Cardiac muscle cell (in vitro differentiated cells and primary cell): ENCODE data around the gene NIPAL4. TPM values are rescaled to one million over a fixed set of nuclear protein-coding genes. Genes with fewer than 3 reads are reported as not detected.

Experiments used
- DNase-seq, 2 donors: peaks; one replicate each; pipeline versions ENCODE4 v3.0.0 to v3.0.0-alpha.2; 2010 to 2017; ENCODE audit warnings: low read depth in 1 of 2, low spot score in 1 of 2
- H3K27ac ChIP-seq: fragments of 200-600 bp; sonication (generic); 2 replicates; pipeline ENCODE4 v1.5.1; 2016
- H3K27me3 ChIP-seq: fragments of 200-600 bp; sonication (generic); 2 replicates; pipeline ENCODE4 v1.6.0; 2016; ENCODE audit warnings: control low read depth
- H3K36me3 ChIP-seq: fragments of 200-600 bp; sonication (generic); 2 replicates; pipeline ENCODE4 v1.5.1; 2016; ENCODE audit warnings: control low read depth
- H3K4me1 ChIP-seq: fragments of 200-600 bp; sonication (generic); 2 replicates; pipeline ENCODE4 v1.8.1; 2017; ENCODE audit warnings: low read depth, mild to moderate bottlenecking, mixed run types
- H3K4me3 ChIP-seq: fragments of 200-600 bp; sonication (generic); 2 replicates; pipeline ENCODE4 v1.5.1; 2016; ENCODE audit warnings: mild to moderate bottlenecking
- H3K9me3 ChIP-seq: fragments of 200-600 bp; sonication (generic); 2 replicates; pipeline ENCODE4 v1.5.1; 2017; ENCODE audit warnings: low read depth, mild to moderate bottlenecking, control low read depth
- polyA plus RNA-seq: library from polyadenylated mRNA; unstranded; fragments of >200 nt; fragmentation: Nextera tagmentation; extraction: Ambion mirVana; gene quantifications from 2 replicates; pipeline ENCODE4 v1.2.1, GENCODE V29; 2016
- total RNA-seq: library from RNA; depleted of rRNA; stranded (reverse); fragments of >200 nt; gene quantifications from 2 replicates; pipeline ENCODE4 v1.2.3, GENCODE V29; 2016
- TF ChIP-seq, protein P1 (sequence below): IDR thresholded peaks from 2 replicates; pipeline ENCODE4 v1.5.1; 2012; ENCODE audit warnings: low read depth, mild to moderate bottlenecking, low read length

Gene NIPAL4
- total and polyA plus RNA-seq, 2 experiments from 2014 or later: 0.36 to 0.37 TPM

DNA sequence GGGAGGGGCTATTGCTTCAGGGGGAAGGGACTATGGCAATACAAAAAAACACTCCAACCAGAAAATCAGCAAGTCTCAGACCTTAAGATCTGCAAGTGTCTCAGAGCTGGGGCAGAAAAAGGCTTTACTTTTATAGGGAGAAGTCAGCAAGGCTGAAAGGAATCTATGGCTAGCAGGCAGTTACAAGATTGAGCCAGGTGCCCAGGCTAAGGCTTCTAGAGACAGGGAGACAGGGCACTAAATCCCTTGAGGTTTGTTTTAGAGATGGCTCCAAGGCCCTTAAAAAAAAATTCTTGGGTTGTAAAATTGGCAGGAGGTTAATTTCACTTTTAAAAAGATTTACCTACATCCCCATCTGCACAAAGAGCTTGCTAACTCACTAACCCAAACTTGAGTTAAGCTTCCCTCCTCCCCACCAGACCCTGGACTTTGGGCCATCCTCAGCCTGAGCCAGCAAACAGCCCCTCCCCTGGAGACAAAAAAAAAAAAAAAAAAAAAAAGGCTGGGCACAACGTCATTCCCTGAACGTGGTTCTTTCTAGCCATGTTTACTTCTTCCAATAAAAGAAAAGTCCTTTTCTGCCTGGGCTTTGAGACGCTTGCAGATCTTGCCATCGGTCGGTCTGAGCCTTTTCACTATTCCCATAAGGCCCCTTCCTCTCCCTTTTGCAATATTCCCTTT, 17.9 kb downstream of the NIPAL4 start:
- Histone ChIP-seq H3K27ac (no peak overlapping the region), H3K27me3 (no peaks in the 10 kb centered on the region), H3K4me1 (no peaks in the 10 kb centered on the region), H3K36me3 (no peaks in the 10 kb centered on the region), H3K9me3 (no peaks in the 10 kb centered on the region), H3K4me3 (no peak overlapping the region)
- TF ChIP-seq, protein P1, sequence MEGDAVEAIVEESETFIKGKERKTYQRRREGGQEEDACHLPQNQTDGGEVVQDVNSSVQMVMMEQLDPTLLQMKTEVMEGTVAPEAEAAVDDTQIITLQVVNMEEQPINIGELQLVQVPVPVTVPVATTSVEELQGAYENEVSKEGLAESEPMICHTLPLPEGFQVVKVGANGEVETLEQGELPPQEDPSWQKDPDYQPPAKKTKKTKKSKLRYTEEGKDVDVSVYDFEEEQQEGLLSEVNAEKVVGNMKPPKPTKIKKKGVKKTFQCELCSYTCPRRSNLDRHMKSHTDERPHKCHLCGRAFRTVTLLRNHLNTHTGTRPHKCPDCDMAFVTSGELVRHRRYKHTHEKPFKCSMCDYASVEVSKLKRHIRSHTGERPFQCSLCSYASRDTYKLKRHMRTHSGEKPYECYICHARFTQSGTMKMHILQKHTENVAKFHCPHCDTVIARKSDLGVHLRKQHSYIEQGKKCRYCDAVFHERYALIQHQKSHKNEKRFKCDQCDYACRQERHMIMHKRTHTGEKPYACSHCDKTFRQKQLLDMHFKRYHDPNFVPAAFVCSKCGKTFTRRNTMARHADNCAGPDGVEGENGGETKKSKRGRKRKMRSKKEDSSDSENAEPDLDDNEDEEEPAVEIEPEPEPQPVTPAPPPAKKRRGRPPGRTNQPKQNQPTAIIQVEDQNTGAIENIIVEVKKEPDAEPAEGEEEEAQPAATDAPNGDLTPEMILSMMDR: no peak
- no peak for DNase-seq

DNA sequence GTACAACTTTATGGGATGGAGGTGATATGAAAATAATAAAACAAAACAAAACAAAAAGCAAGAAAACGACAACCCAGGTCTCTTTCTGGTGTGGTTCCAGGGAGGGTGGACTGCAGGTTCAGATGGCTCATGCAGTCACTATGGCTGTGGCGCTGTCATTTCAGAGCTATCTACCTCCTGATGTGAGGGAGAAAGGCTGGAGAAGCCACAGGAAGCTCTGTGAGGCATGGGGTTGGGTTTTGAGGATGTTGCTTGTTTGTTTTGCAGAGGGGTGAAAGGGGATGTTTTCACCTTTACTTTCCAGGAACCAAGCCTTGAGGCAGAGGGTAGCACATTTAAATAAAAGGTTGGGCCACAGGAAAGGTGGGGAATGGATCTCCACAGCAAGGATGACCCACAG, 18.7 kb downstream of the NIPAL4 start:
- no peak for DNase-seq
- no peaks in the 10 kb centered on the region for H3K9me3 ChIP-seq
- H3K4me3 ChIP-seq: no peak overlapping the region
- TF ChIP-seq, protein P1: no peak
- peaks cover 4% of the 10 kb centered on the region for H3K36me3 ChIP-seq
- no peaks in the 10 kb centered on the region for H3K4me1 ChIP-seq
- no peaks in the 10 kb centered on the region for H3K27me3 ChIP-seq
- no peak overlapping the region for H3K27ac ChIP-seq

DNA sequence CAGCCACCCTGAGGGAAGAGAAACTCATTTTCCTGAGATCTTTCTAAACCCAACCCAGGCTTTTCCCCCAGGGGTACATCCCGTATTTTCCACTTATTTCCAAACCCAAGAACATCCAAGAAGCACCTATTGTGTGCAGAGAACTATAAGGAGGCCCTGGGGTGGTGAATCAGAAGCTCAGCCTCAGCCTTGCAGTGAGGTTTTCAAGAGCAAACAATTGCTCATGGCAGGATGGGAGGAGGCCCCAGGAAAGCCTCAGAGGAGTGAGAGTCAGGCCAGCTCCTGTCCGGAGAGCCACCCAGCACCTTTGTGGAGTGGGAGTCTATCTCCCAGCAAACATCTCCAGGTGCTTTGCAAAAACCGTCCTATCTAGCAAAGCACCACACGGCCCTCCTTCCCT, 19.2 kb downstream of the NIPAL4 start:
- H3K27ac ChIP-seq: no peak overlapping the region
- no peaks in the 10 kb centered on the region for H3K4me1 ChIP-seq
- no peaks in the 10 kb centered on the region for H3K27me3 ChIP-seq
- no peaks in the 10 kb centered on the region for H3K9me3 ChIP-seq
- no peak for DNase-seq
- H3K36me3 ChIP-seq: peaks cover 4% of the 10 kb centered on the region
- no peak overlapping the region for H3K4me3 ChIP-seq
- TF ChIP-seq, protein P1: no peak

DNA sequence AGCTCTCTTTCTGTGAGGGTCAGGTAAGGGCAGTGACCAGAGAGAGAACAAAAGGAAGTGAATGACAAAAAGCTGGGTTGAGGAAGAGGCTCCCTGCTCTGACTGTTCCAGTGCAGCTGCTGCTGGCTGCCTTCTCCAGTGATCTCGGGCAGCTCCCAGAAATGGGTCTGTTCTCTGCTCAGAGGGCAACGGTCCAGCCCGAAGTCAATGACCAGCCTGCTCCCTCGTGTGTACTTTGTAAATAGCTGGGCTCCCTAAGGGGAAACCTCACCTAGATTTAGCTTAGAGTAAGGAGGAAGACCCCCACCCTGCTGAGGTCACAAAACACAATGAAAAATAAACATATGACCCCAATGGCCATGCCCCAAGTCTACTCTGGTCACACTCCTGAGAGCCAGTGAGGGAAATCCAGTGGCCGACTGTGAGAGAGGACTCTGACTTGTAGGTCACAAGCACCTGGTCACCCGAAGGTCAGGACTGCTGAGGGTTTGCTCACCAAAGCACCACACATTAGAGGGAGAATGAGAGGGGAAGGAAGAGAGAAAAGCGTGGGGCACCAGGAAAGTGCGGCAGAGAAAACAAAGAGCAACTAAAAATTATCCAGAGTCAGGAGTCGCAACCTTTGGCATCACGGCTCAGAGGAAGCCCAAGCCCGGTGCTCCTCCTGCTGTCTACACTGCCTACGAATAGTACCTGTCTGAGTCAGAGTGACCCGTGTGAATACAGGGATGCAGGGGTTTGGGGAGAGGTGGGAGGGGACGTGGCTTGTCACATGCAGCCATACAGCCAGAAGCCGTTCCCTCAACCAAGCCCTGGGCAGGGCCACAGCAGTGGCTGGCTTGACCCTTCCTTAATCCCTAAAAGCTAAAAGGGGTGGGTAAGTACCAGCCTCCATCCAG, 19.8 kb downstream of the NIPAL4 start:
- TF ChIP-seq, protein P1: no peak
- Histone ChIP-seq H3K4me1 (no peaks in the 10 kb centered on the region), H3K27ac (no peak overlapping the region), H3K27me3 (no peaks in the 10 kb centered on the region), H3K36me3 (peaks cover 4% of the 10 kb centered on the region), H3K4me3 (no peak overlapping the region), H3K9me3 (no peaks in the 10 kb centered on the region)
- no peak for DNase-seq

DNA sequence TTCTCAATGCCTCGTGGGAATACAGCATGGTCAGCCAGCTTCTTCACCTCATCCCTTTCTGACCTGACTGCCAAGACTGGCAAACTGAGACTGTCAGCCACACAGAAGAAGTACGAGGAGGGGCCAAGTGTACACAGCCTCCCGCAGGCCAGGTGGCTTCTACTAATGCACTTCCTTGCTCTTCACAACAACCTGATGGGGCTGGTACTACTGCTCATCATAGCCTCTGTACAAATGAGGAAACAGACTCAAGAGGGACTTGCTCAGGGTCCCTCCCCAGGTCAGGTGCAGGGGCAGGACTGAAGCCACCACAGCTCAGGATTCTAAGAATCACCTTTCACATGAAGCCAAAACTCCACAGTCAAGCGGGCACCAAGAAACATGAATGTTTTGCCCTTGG, 21.3 kb downstream of the NIPAL4 start:
- peaks cover 4% of the 10 kb centered on the region for H3K36me3 ChIP-seq
- no peak for DNase-seq
- no peak overlapping the region for H3K27ac ChIP-seq
- H3K4me3 ChIP-seq: no peak overlapping the region
- TF ChIP-seq, protein P1: no peak
- H3K9me3 ChIP-seq: no peaks in the 10 kb centered on the region
- H3K4me1 ChIP-seq: no peaks in the 10 kb centered on the region
- no peaks in the 10 kb centered on the region for H3K27me3 ChIP-seq
